T-helper 2 cell treated with Interferon-gamma antibody and Interleukin-4, amounts not matched to agents 5 μg/mL and 100 μg/mL, for 36 hours (primary cell): ENCODE results near the gene C20orf141.
"Not testable (repeated sequence)": the region's sequence is repeated elsewhere in the genome, so short reads cannot be mapped to it uniquely, and the experiment has no call there.

Experiments used
- DNase-seq: peaks from one replicate; pipeline ENCODE4 v3.0.0; 2021; ENCODE audit warnings: low spot score
- H3K27ac Mint-ChIP-seq: one replicate; pipeline ENCODE4 v1.8.0; 2021; ENCODE audit warnings: mild to moderate bottlenecking, mixed read lengths
- H3K27me3 Mint-ChIP-seq: one replicate; pipeline ENCODE4 v1.8.0; 2021; ENCODE audit warnings: low read depth, mixed read lengths
- H3K36me3 Mint-ChIP-seq: one replicate; pipeline ENCODE4 v1.8.0; 2021; ENCODE audit warnings: low read depth, mixed read lengths
- H3K4me1 Mint-ChIP-seq: one replicate; pipeline ENCODE4 v1.8.0; 2021; ENCODE audit warnings: low read depth, mixed read lengths
- H3K4me3 Mint-ChIP-seq: one replicate; pipeline ENCODE4 v1.8.0; 2022; ENCODE audit warnings: mild to moderate bottlenecking, moderate library complexity, mixed read lengths
- H3K9me3 Mint-ChIP-seq: one replicate; pipeline ENCODE4 v1.8.0; 2021; ENCODE audit warnings: mixed read lengths

C20orf141 gene

GRCh38 chr20:2814587-2815051 lies at the start of gene C20orf141:
C20orf141 (plus strand) TSS chr20:2814987; CDS start chr20:2815185, 198 bp downstream.
- no peak within 1 kb of the TSS for H3K27ac Mint-ChIP-seq
- no peaks in the 10 kb centered on the region for H3K4me1 Mint-ChIP-seq
- H3K9me3 Mint-ChIP-seq, result peaks cover 16% of the 10 kb centered on the region
- DNase-seq, result no peak
- no peaks in the 10 kb centered on the region for H3K36me3 Mint-ChIP-seq
- H3K4me3 Mint-ChIP-seq, result no peak within 1 kb of the TSS
- H3K27me3 Mint-ChIP-seq, result peaks cover 46% of the 10 kb centered on the region

- H3K36me3 Mint-ChIP-seq, result no peaks in the 10 kb centered on the region
- no peaks in the 10 kb centered on the region for H3K9me3 Mint-ChIP-seq
- H3K4me3 Mint-ChIP-seq, result no peak overlapping the region
- H3K4me1 Mint-ChIP-seq, result peaks cover 4% of the 10 kb centered on the region
- peaks cover 24% of the 10 kb centered on the region for H3K27me3 Mint-ChIP-seq
- no peak overlapping the region for H3K27ac Mint-ChIP-seq
- DNase-seq, result no peak
Measured at GRCh38 chr20:2767768-2768631, 46.8 kb upstream of the C20orf141 start.

- Mint-ChIP-seq H3K9me3 (no peaks in the 10 kb centered on the region), H3K4me3 (no peak overlapping the region), H3K27me3 (peaks cover 19% of the 10 kb centered on the region), H3K27ac (no peak overlapping the region), H3K4me1 (peaks cover 4% of the 10 kb centered on the region), H3K36me3 (no peaks in the 10 kb centered on the region)
- DNase-seq, result no peak
Measured at GRCh38 chr20:2768632-2769015, 46.2 kb upstream of the C20orf141 start.

GRCh38 chr20:2770091-2770490 lies 44.7 kb upstream of the C20orf141 start:
- not testable (repeated sequence) for H3K4me1 Mint-ChIP-seq, H3K27ac Mint-ChIP-seq
- H3K27me3 Mint-ChIP-seq, result peaks cover 13% of the 10 kb centered on the region

GRCh38 chr20:2771631-2772080 lies 43.1 kb upstream of the C20orf141 start:
- no peak overlapping the region for H3K27ac Mint-ChIP-seq
- no peak for DNase-seq
- no peak overlapping the region for H3K4me3 Mint-ChIP-seq
- H3K9me3 Mint-ChIP-seq, result no peaks in the 10 kb centered on the region
- peaks cover 4% of the 10 kb centered on the region for H3K4me1 Mint-ChIP-seq
- H3K36me3 Mint-ChIP-seq, result no peaks in the 10 kb centered on the region
- H3K27me3 Mint-ChIP-seq, result peaks cover 13% of the 10 kb centered on the region

More at GRCh38 chr20:2770091-2770490, 44.7 kb upstream of the C20orf141 start:
- not testable (repeated sequence) for DNase-seq, H3K36me3 Mint-ChIP-seq, H3K9me3 Mint-ChIP-seq, H3K4me3 Mint-ChIP-seq

- Mint-ChIP-seq H3K4me1 (peaks cover 4% of the 10 kb centered on the region), H3K4me3 (no peak overlapping the region), H3K36me3 (no peaks in the 10 kb centered on the region), H3K27me3 (peaks cover 13% of the 10 kb centered on the region), H3K9me3 (no peaks in the 10 kb centered on the region), H3K27ac (no peak overlapping the region)
- DNase-seq, result no peak
Measured at GRCh38 chr20:2773812-2774211, 41.0 kb upstream of the C20orf141 start.

GRCh38 chr20:2775139-2775538 lies 39.6 kb upstream of the C20orf141 start:
- no peak overlapping the region for H3K27ac Mint-ChIP-seq
- H3K4me3 Mint-ChIP-seq, result no peak overlapping the region
- peaks cover 4% of the 10 kb centered on the region for H3K4me1 Mint-ChIP-seq
- H3K9me3 Mint-ChIP-seq, result no peaks in the 10 kb centered on the region
- no peak for DNase-seq
- no peaks in the 10 kb centered on the region for H3K36me3 Mint-ChIP-seq
- H3K27me3 Mint-ChIP-seq, result peaks cover 16% of the 10 kb centered on the region

GRCh38 chr20:2778602-2779321 lies 36.0 kb upstream of the C20orf141 start:
- peaks cover 24% of the 10 kb centered on the region for H3K27me3 Mint-ChIP-seq
- H3K9me3 Mint-ChIP-seq, result no peaks in the 10 kb centered on the region
- no peak overlapping the region for H3K4me3 Mint-ChIP-seq

GRCh38 chr20:2780948-2781347 lies 33.8 kb upstream of the C20orf141 start:
- Mint-ChIP-seq H3K4me3 (no peak overlapping the region), H3K4me1 (no peaks in the 10 kb centered on the region), H3K27ac (no peak overlapping the region), H3K36me3 (no peaks in the 10 kb centered on the region), H3K27me3 (peaks cover 29% of the 10 kb centered on the region), H3K9me3 (no peaks in the 10 kb centered on the region)
- no peak for DNase-seq

More at GRCh38 chr20:2778602-2779321, 36.0 kb upstream of the C20orf141 start:
- H3K27ac Mint-ChIP-seq, result no peak overlapping the region
- DNase-seq, result no peak
- H3K36me3 Mint-ChIP-seq, result no peaks in the 10 kb centered on the region
- no peaks in the 10 kb centered on the region for H3K4me1 Mint-ChIP-seq

GRCh38 chr20:2783908-2784566 lies 30.8 kb upstream of the C20orf141 start:
- Mint-ChIP-seq H3K4me3 (no peak overlapping the region), H3K27me3 (peaks cover 32% of the 10 kb centered on the region), H3K36me3 (no peaks in the 10 kb centered on the region), H3K4me1 (no peaks in the 10 kb centered on the region), H3K9me3 (no peaks in the 10 kb centered on the region), H3K27ac (no peak overlapping the region)
- DNase-seq, result no peak

- no peaks in the 10 kb centered on the region for H3K4me1 Mint-ChIP-seq
- no peaks in the 10 kb centered on the region for H3K9me3 Mint-ChIP-seq
- H3K36me3 Mint-ChIP-seq, result no peaks in the 10 kb centered on the region
- peaks cover 24% of the 10 kb centered on the region for H3K27me3 Mint-ChIP-seq
- H3K27ac Mint-ChIP-seq, result no peak overlapping the region
- no peak overlapping the region for H3K4me3 Mint-ChIP-seq
- DNase-seq, result no peak
Measured at GRCh38 chr20:2793471-2793870, 21.3 kb upstream of the C20orf141 start.

- Mint-ChIP-seq H3K9me3 (no peaks in the 10 kb centered on the region), H3K27me3 (peaks cover 28% of the 10 kb centered on the region), H3K36me3 (no peaks in the 10 kb centered on the region), H3K4me3 (no peak overlapping the region), H3K4me1 (no peaks in the 10 kb centered on the region), H3K27ac (no peak overlapping the region)
- DNase-seq, result no peak
Measured at GRCh38 chr20:2794202-2794748, 20.5 kb upstream of the C20orf141 start.

- peaks cover 34% of the 10 kb centered on the region for H3K27me3 Mint-ChIP-seq
- no peaks in the 10 kb centered on the region for H3K9me3 Mint-ChIP-seq
- DNase-seq, result no peak
- no peak overlapping the region for H3K27ac Mint-ChIP-seq
- H3K36me3 Mint-ChIP-seq, result peaks cover under 1% of the 10 kb centered on the region
- H3K4me1 Mint-ChIP-seq, result peaks cover 5% of the 10 kb centered on the region
- no peak overlapping the region for H3K4me3 Mint-ChIP-seq
Measured at GRCh38 chr20:2794866-2795447, 19.8 kb upstream of the C20orf141 start.
